ENCODE measurements around the gene IPMK.
"Not testable (repeated sequence)": the region's sequence is repeated elsewhere in the genome, so short reads cannot be mapped to it uniquely, and the experiment has no call there.

The IPMK gene

GRCh38 chr10:58260334-58260733 lies 7.4 kb downstream of the IPMK start:
- FAIRE-seq (no peak), DNase-seq (ENCODE audit: insufficient read length, low spot score) (no peak)
- no peak for TF ChIP-seq TAF1 (IDR thresholded peaks at IDR 0.05; ENCODE audit: low read depth, low read length)
- TF ChIP-seq POLR2AphosphoS5 (IDR thresholded peaks at IDR 0.05; ENCODE audit: low read depth, low read length), result no peak
- TF ChIP-seq PAX5 (IDR thresholded peaks at IDR 0.05; ENCODE audit: insufficient read depth, low read length, severe bottlenecking), result no peak
- TF ChIP-seq SPI1 (IDR thresholded peaks at IDR 0.05; ENCODE audit: low read depth, low read length), result no peak
- no peak for TF ChIP-seq POLR2A (IDR thresholded peaks at IDR 0.05; ENCODE audit: low read depth, low read length)
- TF ChIP-seq POU2F2 (IDR thresholded peaks at IDR 0.05; ENCODE audit: low read depth, low read length), result no peak

- FAIRE-seq (no peak), DNase-seq (ENCODE audit: insufficient read length, low spot score) (no peak)
- TF ChIP-seq TAF1 (IDR thresholded peaks at IDR 0.05; ENCODE audit: low read depth, low read length), result no peak
- TF ChIP-seq PAX5 (IDR thresholded peaks at IDR 0.05; ENCODE audit: insufficient read depth, low read length, severe bottlenecking), result no peak
- no peak for TF ChIP-seq POLR2A (IDR thresholded peaks at IDR 0.05; ENCODE audit: low read depth, low read length)
- no peak for TF ChIP-seq SPI1 (IDR thresholded peaks at IDR 0.05; ENCODE audit: low read depth, low read length)
- no peak for TF ChIP-seq POU2F2 (IDR thresholded peaks at IDR 0.05; ENCODE audit: low read depth, low read length)
- no peak for TF ChIP-seq POLR2AphosphoS5 (IDR thresholded peaks at IDR 0.05; ENCODE audit: low read depth, low read length)
These were observed 8.6 kb downstream of the IPMK start for GRCh38 chr10:58258977-58259692.

- not testable (repeated sequence) for FAIRE-seq; DNase-seq (ENCODE audit: insufficient read length, low spot score)
These were observed 11.5 kb downstream of the IPMK start for GRCh38 chr10:58256013-58256780.

- FAIRE-seq (no peak), DNase-seq (ENCODE audit: insufficient read length, low spot score) (no peak)
- no peak for TF ChIP-seq SPI1 (IDR thresholded peaks at IDR 0.05; ENCODE audit: low read depth, low read length)
- no peak for TF ChIP-seq TAF1 (IDR thresholded peaks at IDR 0.05; ENCODE audit: low read depth, low read length)
- no peak for TF ChIP-seq POLR2AphosphoS5 (IDR thresholded peaks at IDR 0.05; ENCODE audit: low read depth, low read length)
- no peak for TF ChIP-seq PAX5 (IDR thresholded peaks at IDR 0.05; ENCODE audit: insufficient read depth, low read length, severe bottlenecking)
- TF ChIP-seq POU2F2 (IDR thresholded peaks at IDR 0.05; ENCODE audit: low read depth, low read length), result no peak
- TF ChIP-seq POLR2A (IDR thresholded peaks at IDR 0.05; ENCODE audit: low read depth, low read length), result no peak
These were observed 13.1 kb downstream of the IPMK start for GRCh38 chr10:58254644-58255043.

GRCh38 chr10:58253184-58253583 lies 14.5 kb downstream of the IPMK start:
- no peak for FAIRE-seq
- TF ChIP-seq TAF1 (IDR thresholded peaks at IDR 0.05; ENCODE audit: low read depth, low read length) (no peak), POLR2A (IDR thresholded peaks at IDR 0.05; ENCODE audit: low read depth, low read length) (no peak), PAX5 (IDR thresholded peaks at IDR 0.05; ENCODE audit: insufficient read depth, low read length, severe bottlenecking) (no peak), POLR2AphosphoS5 (IDR thresholded peaks at IDR 0.05; ENCODE audit: low read depth, low read length) (no peak), POU2F2 (IDR thresholded peaks at IDR 0.05; ENCODE audit: low read depth, low read length) (no peak), SPI1 (IDR thresholded peaks at IDR 0.05; ENCODE audit: low read depth, low read length) (no peak)
- no peak for DNase-seq (ENCODE audit: insufficient read length, low spot score)

- DNase-seq (ENCODE audit: insufficient read length, low spot score); FAIRE-seq: not testable (repeated sequence)
These were observed 23.0 kb downstream of the IPMK start for GRCh38 chr10:58244666-58245065.

- not testable (repeated sequence) for DNase-seq (ENCODE audit: insufficient read length, low spot score); FAIRE-seq
These were observed 23.5 kb downstream of the IPMK start for GRCh38 chr10:58244242-58244641.

- FAIRE-seq, result not testable (repeated sequence)
These were observed 23.9 kb downstream of the IPMK start for GRCh38 chr10:58243801-58244200.

GRCh38 chr10:58243269-58243668 lies 24.4 kb downstream of the IPMK start:
- TF ChIP-seq POLR2A (IDR thresholded peaks at IDR 0.05; ENCODE audit: low read depth, low read length), result no peak
- no peak for TF ChIP-seq SPI1 (IDR thresholded peaks at IDR 0.05; ENCODE audit: low read depth, low read length)
- no peak for TF ChIP-seq PAX5 (IDR thresholded peaks at IDR 0.05; ENCODE audit: insufficient read depth, low read length, severe bottlenecking)
- TF ChIP-seq TAF1 (IDR thresholded peaks at IDR 0.05; ENCODE audit: low read depth, low read length), result no peak
- TF ChIP-seq POU2F2 (IDR thresholded peaks at IDR 0.05; ENCODE audit: low read depth, low read length), result no peak
- TF ChIP-seq POLR2AphosphoS5 (IDR thresholded peaks at IDR 0.05; ENCODE audit: low read depth, low read length), result no peak
- DNase-seq (ENCODE audit: insufficient read length, low spot score) (no peak), FAIRE-seq (no peak)

More at GRCh38 chr10:58243801-58244200, 23.9 kb downstream of the IPMK start:
- DNase-seq (ENCODE audit: insufficient read length, low spot score), result not testable (repeated sequence)

- no peak for TF ChIP-seq TAF1 (IDR thresholded peaks at IDR 0.05; ENCODE audit: low read depth, low read length)
- no peak for TF ChIP-seq POU2F2 (IDR thresholded peaks at IDR 0.05; ENCODE audit: low read depth, low read length)
- TF ChIP-seq POLR2AphosphoS5 (IDR thresholded peaks at IDR 0.05; ENCODE audit: low read depth, low read length), result no peak
- TF ChIP-seq PAX5 (IDR thresholded peaks at IDR 0.05; ENCODE audit: insufficient read depth, low read length, severe bottlenecking), result no peak
- TF ChIP-seq SPI1 (IDR thresholded peaks at IDR 0.05; ENCODE audit: low read depth, low read length), result no peak
- FAIRE-seq (no peak), DNase-seq (ENCODE audit: insufficient read length, low spot score) (no peak)
These were observed 26.3 kb downstream of the IPMK start for GRCh38 chr10:58241346-58241745.

- FAIRE-seq, result no peak
- no peak for DNase-seq (ENCODE audit: insufficient read length, low spot score)
- no peak for TF ChIP-seq POLR2A (IDR thresholded peaks at IDR 0.05; ENCODE audit: low read depth, low read length)
- no peak for TF ChIP-seq POU2F2 (IDR thresholded peaks at IDR 0.05; ENCODE audit: low read depth, low read length)
- TF ChIP-seq PAX5 (IDR thresholded peaks at IDR 0.05; ENCODE audit: insufficient read depth, low read length, severe bottlenecking), result no peak
- TF ChIP-seq TAF1 (IDR thresholded peaks at IDR 0.05; ENCODE audit: low read depth, low read length), result no peak
- TF ChIP-seq SPI1 (IDR thresholded peaks at IDR 0.05; ENCODE audit: low read depth, low read length), result no peak
- no peak for TF ChIP-seq POLR2AphosphoS5 (IDR thresholded peaks at IDR 0.05; ENCODE audit: low read depth, low read length)
These were observed 27.2 kb downstream of the IPMK start for GRCh38 chr10:58240531-58240930.
